H1 (cell line): Measurements from ENCODE around the gene TIMP3. TPM values are rescaled to one million over a fixed set of nuclear protein-coding genes. Genes with fewer than 3 reads are reported as not detected.

ENCODE experiments used
- CTCF ChIA-PET: fragments of 300-600 bp; sonication (Branson Sonifier 250); formaldehyde crosslinking; loops from one replicate; lab custom pipeline; 2021; ENCODE audit not compliant: partially characterized antibody; lab: Charles Lee
- POLR2A ChIA-PET: fragments of 300-600 bp; sonication (Branson Sonifier 250); formaldehyde crosslinking; loops from one replicate; lab custom pipeline; 2021; ENCODE audit warnings: inconsistent platforms; ENCODE audit not compliant: partially characterized antibody; lab: Charles Lee
- DNase-seq, 2 experiments: peaks; one replicate each; pipeline versions ENCODE4 v3.0.0 to v3.0.0-alpha.2; 2010 to 2022; ENCODE audit warnings: low spot score in 2 of 2, low read depth in 1 of 2, mixed read lengths in 1 of 2
- FAIRE-seq: peaks from 2 replicates; lab custom pipeline; 2011; peaks lifted over from hg19 to GRCh38; lab: Jason Lieb, UNC
- H2AFZ ChIP-seq: 2 replicates; pipeline ENCODE4 v1.8.1; 2012; ENCODE audit warnings: low read length, inconsistent platforms
- H2AK5ac ChIP-seq: 2 replicates; pipeline ENCODE4 v1.6.1; 2013; ENCODE audit warnings: low read depth, low read length
- H2BK120ac ChIP-seq: replicated peaks from 2 replicates; pipeline ENCODE3; 2013; ENCODE audit warnings: low read depth, low read length, inconsistent platforms
- H2BK12ac ChIP-seq: 2 replicates; pipeline ENCODE4 v1.6.1; 2013; ENCODE audit warnings: low read depth, low read length
- H2BK15ac ChIP-seq: 2 replicates; pipeline ENCODE4 v1.6.1; 2013; ENCODE audit warnings: low read length
- H2BK20ac ChIP-seq: 2 replicates; pipeline ENCODE4 v1.6.1; 2013; ENCODE audit warnings: low read length
- H2BK5ac ChIP-seq: 2 replicates; pipeline ENCODE4 v1.6.1; 2013; ENCODE audit warnings: low read depth, low read length
- H3K14ac ChIP-seq: 2 replicates; pipeline ENCODE4 v1.6.1; 2013; ENCODE audit warnings: inconsistent platforms; ENCODE audit not compliant: insufficient read length
- H3K18ac ChIP-seq: 2 replicates; pipeline ENCODE4 v1.6.1; 2013; ENCODE audit warnings: low read length; ENCODE audit errors: extremely low read depth
- H3K23ac ChIP-seq: 2 replicates; pipeline ENCODE4 v1.6.1; 2013; ENCODE audit warnings: inconsistent platforms; ENCODE audit not compliant: insufficient read length
- H3K23me2 ChIP-seq: 2 replicates; pipeline ENCODE4 v1.6.1; 2013; ENCODE audit warnings: low read depth, low read length
- H3K27ac ChIP-seq: 2 replicates; pipeline ENCODE4 v1.6.1; 2011; ENCODE audit warnings: low read depth, low read length, inconsistent platforms
- H3K27me3 ChIP-seq, 4 experiments: replicated peaks in 1 of 4; 1 replicate in 1 of 4; 2 replicates in 3 of 4; pipeline versions ENCODE4 v1.6.1 to v1.8.1; 2011 to 2013; ENCODE audit warnings: low read length in 3 of 4, mild to moderate bottlenecking in 3 of 4, inconsistent platforms in 2 of 4, mixed read lengths in 2 of 4, moderate library complexity in 1 of 4; ENCODE audit not compliant: control insufficient read depth in 3 of 4, insufficient read depth in 3 of 4; ENCODE audit errors: extremely low read depth in 1 of 4
- H3K36me3 ChIP-seq, 4 experiments: 2 replicates each; pipeline versions ENCODE4 v1.6.1 to v1.8.1; 2011 to 2013; ENCODE audit warnings: mild to moderate bottlenecking in 4 of 4, low read length in 3 of 4, moderate library complexity in 2 of 4, control low read depth in 1 of 4, inconsistent platforms in 1 of 4; ENCODE audit not compliant: insufficient read depth in 4 of 4, control insufficient read depth in 2 of 4
- H3K4ac ChIP-seq: replicated peaks from 2 replicates; pipeline ENCODE3; 2013; ENCODE audit warnings: low read length, low read depth, mixed read lengths, inconsistent platforms; ENCODE audit not compliant: insufficient read length
- H3K4me1 ChIP-seq, 4 experiments: replicated peaks in 1 of 4; 1 replicate in 1 of 4; 2 replicates in 3 of 4; pipeline versions ENCODE4 v1.6.1 to v1.8.1; 2011 to 2013; ENCODE audit warnings: low read length in 3 of 4, inconsistent platforms in 2 of 4, mixed read lengths in 1 of 4; ENCODE audit not compliant: insufficient read depth in 4 of 4, control insufficient read depth in 3 of 4
- H3K4me2 ChIP-seq, 2 experiments: 2 replicates each; pipeline versions ENCODE4 v1.6.1 to v1.8.1; 2011 to 2013; ENCODE audit warnings: low read depth in 2 of 2, low read length in 2 of 2, control low read depth in 1 of 2, inconsistent platforms in 1 of 2, mild to moderate bottlenecking in 1 of 2; ENCODE audit not compliant: insufficient read depth in 1 of 2
- H3K4me3 ChIP-seq, 4 experiments: fragments of 200-600, 300-600 bp in 1 of 4; sonication (generic), shearing (Covaris generic), sonication (Bioruptor Twin) in 1 of 4; 2 replicates each; pipeline versions ENCODE4 v1.5.1 to v1.8.1; 2011 to 2016; ENCODE audit warnings: low read length in 4 of 4, low read depth in 3 of 4, control low read depth in 2 of 4, inconsistent platforms in 2 of 4, mild to moderate bottlenecking in 2 of 4, mixed read lengths in 1 of 4, moderate library complexity in 1 of 4; ENCODE audit not compliant: insufficient read depth in 2 of 4; ENCODE audit errors: extremely low read depth in 1 of 4
- H3K56ac ChIP-seq: replicated peaks from 2 replicates; pipeline ENCODE3; 2013; ENCODE audit warnings: low read depth, mild to moderate bottlenecking, mixed read lengths, low read length, inconsistent platforms; ENCODE audit not compliant: insufficient read length
- H3K79me1 ChIP-seq: 2 replicates; pipeline ENCODE4 v1.6.1; 2013; ENCODE audit warnings: low read depth, low read length, control low read depth
- H3K79me2 ChIP-seq, 2 experiments: 2 replicates each; pipeline versions ENCODE4 v1.6.1 to v1.8.1; 2012 to 2013; ENCODE audit warnings: low read length in 2 of 2, mild to moderate bottlenecking in 2 of 2, inconsistent platforms in 1 of 2; ENCODE audit not compliant: insufficient read depth in 2 of 2, control insufficient read depth in 1 of 2
- H3K9ac ChIP-seq, 4 experiments: replicated peaks in 1 of 4; 1 replicate in 1 of 4; 2 replicates in 3 of 4; pipeline versions ENCODE4 v1.6.1 to v1.8.1; 2011 to 2013; ENCODE audit warnings: low read depth in 3 of 4, low read length in 3 of 4, control low read depth in 2 of 4, mild to moderate bottlenecking in 2 of 4, moderate library complexity in 2 of 4, inconsistent platforms in 1 of 4; ENCODE audit errors: extremely low read depth in 1 of 4
- H3K9me3 ChIP-seq, 2 experiments: 2 replicates each; pipeline versions ENCODE4 v1.6.1 to v1.8.1; 2012 to 2013; ENCODE audit warnings: mild to moderate bottlenecking in 2 of 2, moderate library complexity in 2 of 2, control low read depth in 1 of 2, inconsistent platforms in 1 of 2, low read depth in 1 of 2, low read length in 1 of 2, mixed read lengths in 1 of 2; ENCODE audit not compliant: insufficient read depth in 2 of 2
- H4K20me1 ChIP-seq, 2 experiments: replicated peaks in 1 of 2; 2 replicates each; pipeline versions ENCODE3 to v1.8.1; 2011 to 2013; ENCODE audit warnings: inconsistent platforms in 2 of 2, low read length in 2 of 2, mild to moderate bottlenecking in 1 of 2; ENCODE audit not compliant: insufficient read depth in 2 of 2, control insufficient read depth in 1 of 2
- H4K5ac ChIP-seq: 2 replicates; pipeline ENCODE4 v1.6.1; 2013; ENCODE audit warnings: low read length, low read depth, mixed read lengths, inconsistent platforms; ENCODE audit not compliant: insufficient read length
- H4K8ac ChIP-seq: 2 replicates; pipeline ENCODE4 v1.8.0; 2013; ENCODE audit warnings: mild to moderate bottlenecking, moderate library complexity, low read length, inconsistent platforms; ENCODE audit not compliant: insufficient read depth; ENCODE audit errors: extremely low read depth
- H4K91ac ChIP-seq: replicated peaks from 2 replicates; pipeline ENCODE3; 2013; ENCODE audit warnings: low read length, mixed read lengths, inconsistent platforms; ENCODE audit not compliant: insufficient read length
- PHF8 ChIP-seq: fragments of 200-600 bp; sonication (generic); conservative IDR thresholded peaks from 2 replicates; pipeline ENCODE4 v1.7.1; 2012; ENCODE audit warnings: low read depth, mild to moderate bottlenecking, inconsistent platforms, low read length, moderate library complexity
- RAD21 ChIP-seq, 2 experiments: IDR thresholded peaks in 1 of 2; conservative IDR thresholded peaks in 1 of 2; 2 replicates each; pipeline ENCODE4 v1.6.1; 2011; ENCODE audit warnings: low read depth in 2 of 2, low read length in 2 of 2, improper control_type of control experiment in 1 of 2, inconsistent platforms in 1 of 2, mild to moderate bottlenecking in 1 of 2, moderate library complexity in 1 of 2
- whole genome bisulfite sequencing, 2 experiments: shearing (Covaris generic) in 1 of 2; methylation state at CpG; one replicate each; pipeline versions ENCODE4 v1.1.6 to v1.1.7; 2013 to 2015; ENCODE audit warnings: low lambda C conversion rate in 2 of 2, mixed read lengths in 2 of 2, inconsistent platforms in 1 of 2, low coverage in 1 of 2, missing lambda C conversion rate in 1 of 2; ENCODE audit not compliant: insufficient replicate concordance in 2 of 2, insufficient coverage in 1 of 2, insufficient read length in 1 of 2; ENCODE audit errors: extremely low coverage in 1 of 2, missing lambda C conversion rate in 1 of 2; 5-methylcytosine and 5-hydroxymethylcytosine counted together
- polyA plus RNA-seq, 7 experiments: library from polyadenylated mRNA; depleted of rRNA in 3 of 7; stranded (reverse) in 5 of 7; unstranded in 2 of 7; fragments of >200 nt in 5 of 7; fragments of 200-250 nt in 2 of 7; gene quantifications; 1 replicate in 5 of 7; 2 replicates in 1 of 7; 4 replicates in 1 of 7; pipeline versions ENCODE4 v1.2.1 to v1.2.3, GENCODE V29; 2011 to 2013; ENCODE audit warnings: missing spikeins in 2 of 7, mixed read lengths in 2 of 7
- total RNA-seq: library from RNA; stranded (reverse); fragmentation: NEBNext Ultra II Directional; extraction: Animal tissue kit (Norgen Biotek cat#: 25700); gene quantifications from 2 replicates; pipeline ENCODE4 v1.2.1, GENCODE V29; 2021
- TF ChIP-seq, protein P1 (sequence below), 3 experiments: IDR thresholded peaks; 1 replicate in 2 of 3; 2 replicates in 1 of 3; pipeline versions ENCODE4 v1.5.1 to v1.6.1; 2011; ENCODE audit warnings: low read length in 3 of 3, mild to moderate bottlenecking in 3 of 3, inconsistent platforms in 2 of 3, low read depth in 1 of 3, moderate library complexity in 1 of 3; ENCODE audit not compliant: insufficient read depth in 1 of 3; ENCODE audit errors: control extremely low read depth in 1 of 3

The TIMP3 gene
- total and polyA plus RNA-seq, 2 of the 8 experiments (the other 6 are each of a cell fraction or from before 2014, with no cell fraction given): 1.3 to 4.7 TPM

DNA sequence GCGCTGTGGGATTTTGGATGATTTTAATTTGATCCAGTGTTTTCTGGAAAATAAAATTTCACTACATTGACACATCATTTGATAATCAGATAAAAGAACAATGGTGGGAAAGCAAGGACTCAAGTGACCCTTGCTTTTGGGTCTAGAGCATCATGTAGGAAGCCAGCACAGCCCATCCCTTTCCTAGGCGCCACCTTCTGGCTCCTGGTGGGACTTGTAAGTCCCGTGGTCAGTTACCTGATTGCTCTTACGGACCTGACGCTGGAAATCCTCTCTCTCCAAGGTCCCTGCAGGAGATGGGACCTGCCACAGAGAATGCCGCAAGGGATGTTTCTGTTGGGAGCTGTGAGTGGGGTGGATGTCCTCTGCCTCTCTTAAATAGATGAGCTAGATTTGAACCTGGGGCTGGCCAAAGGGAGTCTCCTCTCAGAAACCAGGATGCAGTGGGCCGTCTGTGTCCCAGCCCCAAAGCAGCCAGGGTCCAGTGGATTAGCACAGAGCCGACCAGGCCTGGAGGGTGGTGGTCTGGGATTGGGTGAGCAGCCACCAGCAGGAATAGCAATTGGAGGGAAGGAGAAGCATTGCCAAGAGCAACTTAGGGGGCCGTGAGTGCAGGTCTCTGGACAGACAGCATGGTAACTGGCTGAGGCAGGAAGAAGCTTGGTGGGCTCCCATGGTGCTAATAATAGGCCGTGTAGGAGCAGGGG is 21.7 kb downstream of the TIMP3 start:
- Histone ChIP-seq H2BK20ac (no peak overlapping the region), H2AFZ (no peak overlapping the region), H3K56ac (no peak overlapping the region), H3K27ac (no peak overlapping the region), H2BK15ac (no peak overlapping the region), H3K9me3 (no peaks in the 10 kb centered on the region), H3K4me1 (peaks cover 0 to 2% (median 0%) of the 10 kb centered on the region in 4 experiments; a peak in 2 of 7 replicates), H2BK5ac (no peak overlapping the region), H4K5ac (no peak overlapping the region), H3K79me1 (no peaks in the 10 kb centered on the region; the same call in 1 of the 2 replicates), H3K27me3 (no peaks in the 10 kb centered on the region), H3K9ac (no peak overlapping the region; a peak in 1 of 7 replicates), H3K14ac (no peak overlapping the region), H3K4ac (no peak overlapping the region), H3K23ac (no peak overlapping the region), H2BK12ac (no peak overlapping the region), H2BK120ac (no peak overlapping the region), H3K4me3 (no peak overlapping the region), H3K36me3 (no peaks in the 10 kb centered on the region), H4K20me1 (peaks cover 0 to 3% of the 10 kb centered on the region in 2 experiments), H4K8ac (no peak overlapping the region), H3K4me2 (no peak overlapping the region), H3K23me2 (no peaks in the 10 kb centered on the region)
- POLR2A ChIA-PET: no interaction called here
- peak; percentile 59 to 70 for DNase-seq
- 60% methylated on average over 10 of the region's 10 CpGs; no CpG with 5 or more reads in 1 of the 2 experiments for WGBS, 2 experiments
- TF ChIP-seq RAD21 (IDR thresholded peaks at IDR 0.05 in 1 of 2, conservative IDR thresholded peaks at IDR 0.05 in 1 of 2; ENCODE audit: low read depth in 2 of 2, low read length in 2 of 2) (peak; percentile 59 to 75), PHF8 (no peak)
- TF ChIP-seq, protein P1, sequence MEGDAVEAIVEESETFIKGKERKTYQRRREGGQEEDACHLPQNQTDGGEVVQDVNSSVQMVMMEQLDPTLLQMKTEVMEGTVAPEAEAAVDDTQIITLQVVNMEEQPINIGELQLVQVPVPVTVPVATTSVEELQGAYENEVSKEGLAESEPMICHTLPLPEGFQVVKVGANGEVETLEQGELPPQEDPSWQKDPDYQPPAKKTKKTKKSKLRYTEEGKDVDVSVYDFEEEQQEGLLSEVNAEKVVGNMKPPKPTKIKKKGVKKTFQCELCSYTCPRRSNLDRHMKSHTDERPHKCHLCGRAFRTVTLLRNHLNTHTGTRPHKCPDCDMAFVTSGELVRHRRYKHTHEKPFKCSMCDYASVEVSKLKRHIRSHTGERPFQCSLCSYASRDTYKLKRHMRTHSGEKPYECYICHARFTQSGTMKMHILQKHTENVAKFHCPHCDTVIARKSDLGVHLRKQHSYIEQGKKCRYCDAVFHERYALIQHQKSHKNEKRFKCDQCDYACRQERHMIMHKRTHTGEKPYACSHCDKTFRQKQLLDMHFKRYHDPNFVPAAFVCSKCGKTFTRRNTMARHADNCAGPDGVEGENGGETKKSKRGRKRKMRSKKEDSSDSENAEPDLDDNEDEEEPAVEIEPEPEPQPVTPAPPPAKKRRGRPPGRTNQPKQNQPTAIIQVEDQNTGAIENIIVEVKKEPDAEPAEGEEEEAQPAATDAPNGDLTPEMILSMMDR (IDR thresholded peaks at IDR 0.05; ENCODE audit: control extremely low read depth in 1 of 3, insufficient read depth in 1 of 3, low read depth in 1 of 3, low read length in 3 of 3): peak; percentile 73 to 91 (median 77)
- TF ChIP-seq, all 59 proteins: peak for 2
- no peak overlapping the region for H4K91ac ChIP-seq
- H3K79me2 ChIP-seq: no peaks in the 10 kb centered on the region
- no peak overlapping the region for H3K18ac ChIP-seq
- CTCF ChIA-PET: interaction anchor here (0.6 to 5.5 kb wide), 14 partner anchors 8 to 295 kb away, joined by 3 to 39 read pairs (median 4); no protein-coding TSS in a partner anchor
- FAIRE-seq: peak; percentile 95
- no peak overlapping the region for H2AK5ac ChIP-seq
